HFFc6 (cell line): ENCODE measurements around the gene DNAH2. TPM values are rescaled to one million over a fixed set of nuclear protein-coding genes. Genes with fewer than 3 reads are reported as not detected.

Experiments
- DNase-seq: peaks from one replicate; pipeline ENCODE4 v3.0.0-alpha.2; 2018
- H3K27ac Mint-ChIP-seq: 2 replicates; pipeline ENCODE4 v1.8.0; 2020; ENCODE audit warnings: mild to moderate bottlenecking, mixed read lengths
- H3K27me3 Mint-ChIP-seq: 2 replicates; pipeline ENCODE4 v1.8.0; 2021; ENCODE audit warnings: mild to moderate bottlenecking, moderate library complexity, mixed read lengths; ENCODE audit not compliant: insufficient read depth
- H3K36me3 Mint-ChIP-seq: 2 replicates; pipeline ENCODE4 v1.8.0; 2021; ENCODE audit warnings: low read depth, mixed read lengths
- H3K4me1 Mint-ChIP-seq: 2 replicates; pipeline ENCODE4 v1.8.0; 2020; ENCODE audit warnings: low read depth, mixed read lengths
- H3K4me3 Mint-ChIP-seq: 2 replicates; pipeline ENCODE4 v1.8.0; 2020; ENCODE audit warnings: mild to moderate bottlenecking, moderate library complexity, mixed read lengths
- H3K9me3 Mint-ChIP-seq: 2 replicates; pipeline ENCODE4 v1.8.0; 2020; ENCODE audit warnings: mild to moderate bottlenecking, mixed read lengths
- total RNA-seq, 6 experiments: library from RNA; stranded (reverse); fragmentation: NEBNext Ultra II Directional; extraction: Animal tissue kit (Norgen Biotek cat#: 25700); gene quantifications; 2 replicates in 1 of 6; 3 replicates in 5 of 6; pipeline ENCODE4 v1.2.3, GENCODE V29; 2021
- TF ChIP-seq, protein P1 (sequence below): fragments of 200-600 bp; sonication (generic); IDR thresholded peaks from 2 replicates; pipeline ENCODE4 v1.5.0; 2021; ENCODE audit warnings: antibody characterized with exemption, mild to moderate bottlenecking

The DNAH2 gene
- total RNA-seq, 6 experiments from 2014 or later, result not detected

GRCh38 chr17:7818746-7819645 is 101.5 kb downstream of the DNAH2 start:
- H3K27ac Mint-ChIP-seq, result no peak overlapping the region

DNA sequence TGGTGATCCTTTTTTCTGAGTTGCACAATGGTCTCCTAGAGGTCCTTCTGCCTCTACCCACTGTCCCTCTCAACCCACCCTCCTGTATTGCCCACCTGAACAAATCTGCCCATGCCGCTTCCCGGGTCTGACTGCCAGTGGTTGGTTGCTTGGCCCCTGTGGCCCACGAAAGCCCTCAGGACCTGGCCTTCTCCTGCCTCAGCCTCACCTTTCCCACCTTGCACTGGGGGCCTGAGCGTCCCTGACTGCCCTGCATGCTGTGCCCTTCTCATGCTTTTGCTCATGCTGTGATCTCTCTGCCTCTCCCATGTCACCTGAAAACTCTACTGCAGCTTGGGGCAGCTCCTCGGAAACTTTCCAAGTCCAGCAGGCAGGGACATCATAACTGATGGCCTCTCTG is 102.7 kb downstream of the DNAH2 start:
- peaks cover 28% of the 10 kb centered on the region for H3K27me3 Mint-ChIP-seq

More at GRCh38 chr17:7818746-7819645, 101.5 kb downstream of the DNAH2 start:
- H3K4me1 Mint-ChIP-seq, result peaks cover 3% of the 10 kb centered on the region; the same call in 1 of the 2 replicates
- no peaks in the 10 kb centered on the region for H3K9me3 Mint-ChIP-seq
- H3K4me3 Mint-ChIP-seq, result no peak overlapping the region
- TF ChIP-seq, protein P1, sequence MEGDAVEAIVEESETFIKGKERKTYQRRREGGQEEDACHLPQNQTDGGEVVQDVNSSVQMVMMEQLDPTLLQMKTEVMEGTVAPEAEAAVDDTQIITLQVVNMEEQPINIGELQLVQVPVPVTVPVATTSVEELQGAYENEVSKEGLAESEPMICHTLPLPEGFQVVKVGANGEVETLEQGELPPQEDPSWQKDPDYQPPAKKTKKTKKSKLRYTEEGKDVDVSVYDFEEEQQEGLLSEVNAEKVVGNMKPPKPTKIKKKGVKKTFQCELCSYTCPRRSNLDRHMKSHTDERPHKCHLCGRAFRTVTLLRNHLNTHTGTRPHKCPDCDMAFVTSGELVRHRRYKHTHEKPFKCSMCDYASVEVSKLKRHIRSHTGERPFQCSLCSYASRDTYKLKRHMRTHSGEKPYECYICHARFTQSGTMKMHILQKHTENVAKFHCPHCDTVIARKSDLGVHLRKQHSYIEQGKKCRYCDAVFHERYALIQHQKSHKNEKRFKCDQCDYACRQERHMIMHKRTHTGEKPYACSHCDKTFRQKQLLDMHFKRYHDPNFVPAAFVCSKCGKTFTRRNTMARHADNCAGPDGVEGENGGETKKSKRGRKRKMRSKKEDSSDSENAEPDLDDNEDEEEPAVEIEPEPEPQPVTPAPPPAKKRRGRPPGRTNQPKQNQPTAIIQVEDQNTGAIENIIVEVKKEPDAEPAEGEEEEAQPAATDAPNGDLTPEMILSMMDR, result no peak
- no peaks in the 10 kb centered on the region for H3K36me3 Mint-ChIP-seq
- H3K27me3 Mint-ChIP-seq, result peaks cover 32% of the 10 kb centered on the region
- DNase-seq, result no peak

GRCh38 chr17:7822126-7822525 is 104.6 kb downstream of the DNAH2 start:
- Mint-ChIP-seq H3K4me3 (no peak overlapping the region), H3K27me3 (peaks cover 19% of the 10 kb centered on the region), H3K9me3 (no peaks in the 10 kb centered on the region), H3K36me3 (no peaks in the 10 kb centered on the region), H3K4me1 (peaks cover 26% of the 10 kb centered on the region), H3K27ac (no peak overlapping the region)
- DNase-seq, result no peak
- TF ChIP-seq, protein P1, result no peak

More for the DNA sequence above, 102.7 kb downstream of the DNAH2 start:
- TF ChIP-seq, protein P1, result no peak
- H3K9me3 Mint-ChIP-seq, result no peaks in the 10 kb centered on the region
- H3K4me3 Mint-ChIP-seq, result no peak overlapping the region
- H3K4me1 Mint-ChIP-seq, result peaks cover 15% of the 10 kb centered on the region
- H3K36me3 Mint-ChIP-seq, result no peaks in the 10 kb centered on the region
- H3K27ac Mint-ChIP-seq, result no peak overlapping the region
- no peak for DNase-seq

- peaks cover 26% of the 10 kb centered on the region for H3K4me1 Mint-ChIP-seq
- no peak for DNase-seq
- H3K36me3 Mint-ChIP-seq, result no peaks in the 10 kb centered on the region
- H3K9me3 Mint-ChIP-seq, result no peaks in the 10 kb centered on the region
- TF ChIP-seq, protein P1, result no peak
- H3K27ac Mint-ChIP-seq, result no peak overlapping the region
- H3K27me3 Mint-ChIP-seq, result peaks cover 17% of the 10 kb centered on the region
- no peak overlapping the region for H3K4me3 Mint-ChIP-seq
These were observed 106.0 kb downstream of the DNAH2 start for GRCh38 chr17:7823581-7824001.

DNA sequence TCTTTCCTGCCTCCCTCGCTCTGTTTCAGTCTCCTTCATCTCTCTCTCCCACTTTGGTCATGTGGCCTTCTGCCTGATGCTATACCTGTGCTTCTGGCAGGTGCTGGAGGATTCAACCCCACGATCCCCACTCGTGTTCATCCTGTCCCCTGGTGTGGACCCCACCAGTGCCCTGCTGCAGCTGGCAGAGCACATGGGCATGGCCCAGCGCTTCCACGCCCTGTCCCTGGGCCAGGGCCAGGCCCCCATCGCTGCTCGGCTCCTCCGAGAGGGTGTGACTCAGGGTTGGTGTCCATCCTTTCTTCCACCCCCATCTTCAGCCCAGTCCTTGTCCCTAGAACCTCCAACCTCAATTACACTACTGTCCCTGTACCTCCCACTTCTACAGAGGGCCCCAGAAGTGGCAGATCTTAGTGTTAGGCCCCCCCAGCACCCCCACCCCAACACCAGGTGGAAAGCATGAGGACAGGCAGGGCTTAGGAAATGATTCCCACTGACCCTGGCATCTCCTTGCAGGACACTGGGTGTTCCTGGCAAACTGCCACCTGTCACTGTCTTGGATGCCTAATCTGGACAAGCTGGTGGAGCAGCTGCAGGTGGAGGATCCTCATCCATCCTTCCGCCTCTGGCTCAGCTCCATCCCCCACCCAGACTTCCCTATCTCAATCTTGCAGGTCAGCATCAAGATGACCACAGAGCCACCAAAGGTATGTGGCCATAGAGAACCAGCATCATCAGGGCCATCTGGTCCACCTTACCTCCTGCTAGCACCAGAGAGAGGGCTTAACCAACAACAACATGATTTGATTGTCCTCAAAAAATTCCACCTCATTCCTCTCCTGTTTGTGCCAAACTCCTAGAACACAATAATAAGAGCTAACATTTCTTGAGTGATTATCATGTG is 106.7 kb downstream of the DNAH2 start:
- Mint-ChIP-seq H3K4me1 (peaks cover 26% of the 10 kb centered on the region), H3K36me3 (no peaks in the 10 kb centered on the region), H3K9me3 (no peaks in the 10 kb centered on the region), H3K4me3 (no peak overlapping the region), H3K27ac (no peak overlapping the region), H3K27me3 (peaks cover 17% of the 10 kb centered on the region)
- DNase-seq, result no peak
- TF ChIP-seq, protein P1, result no peak
